NK-92 (cell line): Measurements from ENCODE around the gene ZNF624.
"Not testable (repeated sequence)": the region's sequence is repeated elsewhere in the genome, so short reads cannot be mapped to it uniquely, and the experiment has no call there.

Source experiments
- DNase-seq: peaks from one replicate; lab custom pipeline; 2025; ENCODE audit not compliant: unreplicated experiment; lab: John Stamatoyannopoulos, UW

Gene ZNF624

DNA sequence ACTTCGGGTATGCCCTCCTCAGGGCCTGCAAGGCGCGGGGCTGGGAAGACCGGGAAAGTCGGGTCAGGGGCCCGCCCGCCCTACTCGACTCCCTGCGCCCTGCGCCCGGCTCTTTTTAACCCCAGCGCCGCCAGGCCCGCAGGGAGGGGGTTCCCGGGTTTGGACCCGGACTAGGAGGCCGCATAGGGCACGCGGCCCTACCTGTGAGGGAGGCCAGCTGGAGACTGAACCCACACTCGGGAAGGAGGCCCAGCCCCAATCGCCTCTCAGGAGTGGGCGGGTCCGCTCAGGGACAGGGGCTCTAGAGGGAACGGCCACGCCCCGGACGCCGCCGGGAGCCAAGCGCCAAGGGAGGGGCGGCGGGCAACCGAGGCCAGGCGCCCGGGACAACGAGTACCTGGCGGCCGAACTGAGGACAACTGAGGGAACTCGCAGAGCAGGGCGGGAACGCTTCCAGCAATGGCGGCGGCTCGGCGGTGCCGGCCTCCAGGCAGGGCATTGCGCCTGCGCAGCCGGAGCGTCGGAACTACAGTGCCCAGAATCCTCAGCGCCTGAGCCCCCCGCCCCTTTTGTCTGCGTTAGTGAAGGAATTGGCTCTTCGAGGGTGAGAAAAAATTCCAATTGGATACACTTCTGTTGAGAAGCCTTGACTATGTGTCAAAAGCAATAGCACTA, at the start of gene ZNF624:
ZNF624 (minus strand) TSS at position 484 of the 675 bp plus-strand sequence.
- DNase-seq: no peak

DNA sequence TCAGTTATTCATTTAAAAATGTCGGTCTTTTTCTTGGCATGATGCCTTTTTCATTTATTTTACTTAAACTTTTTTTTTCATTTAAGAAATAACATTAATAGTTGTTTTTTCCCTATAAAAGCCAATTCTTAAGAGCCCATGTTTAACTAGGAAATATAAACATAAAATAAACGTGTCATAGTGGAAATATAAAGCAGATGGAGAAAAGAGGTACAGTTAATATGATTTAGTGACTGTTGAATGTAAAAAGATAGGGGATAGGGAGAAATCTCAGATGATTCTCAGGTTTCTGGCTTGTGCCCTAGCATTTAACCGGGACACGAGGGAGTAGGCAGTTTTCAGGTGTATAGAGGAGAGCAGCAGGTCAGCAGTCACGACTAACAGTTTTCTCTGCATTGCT, 44.0 kb upstream of the ZNF624 start:
- not testable (repeated sequence) for DNase-seq

- DNase-seq: not testable (repeated sequence)
These were observed 36.8 kb upstream of the ZNF624 start for GRCh38 chr17:16690447-16690846.

- DNase-seq: not testable (repeated sequence)
These were observed 36.2 kb upstream of the ZNF624 start, which contains the start of gene CCDC144A for GRCh38 chr17:16689731-16690281. TSS of gene CCDC144A (plus strand) at chr17:16690241. CDS start at chr17:16690401, 160 bp downstream.

DNA sequence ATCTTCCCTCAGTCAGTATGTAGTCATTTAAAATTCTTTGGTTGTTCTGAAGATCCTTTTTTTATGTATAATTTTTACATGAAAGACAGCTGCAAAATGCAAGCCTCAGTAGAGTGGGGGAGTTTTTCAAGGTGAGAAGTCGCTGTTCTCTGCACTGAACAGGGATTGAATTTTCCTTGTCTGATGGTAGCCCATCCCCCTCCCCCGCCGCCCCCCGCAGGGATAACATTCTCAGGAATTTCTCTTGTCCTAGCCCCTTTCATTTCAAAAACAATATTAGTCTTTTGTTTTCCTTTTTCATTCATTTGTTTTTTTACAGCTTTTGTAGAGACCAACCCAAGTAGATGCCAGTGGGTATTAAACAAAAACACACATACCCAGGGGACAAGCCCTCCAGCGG, 33.5 kb upstream of the ZNF624 start:
- not testable (repeated sequence) for DNase-seq

DNA sequence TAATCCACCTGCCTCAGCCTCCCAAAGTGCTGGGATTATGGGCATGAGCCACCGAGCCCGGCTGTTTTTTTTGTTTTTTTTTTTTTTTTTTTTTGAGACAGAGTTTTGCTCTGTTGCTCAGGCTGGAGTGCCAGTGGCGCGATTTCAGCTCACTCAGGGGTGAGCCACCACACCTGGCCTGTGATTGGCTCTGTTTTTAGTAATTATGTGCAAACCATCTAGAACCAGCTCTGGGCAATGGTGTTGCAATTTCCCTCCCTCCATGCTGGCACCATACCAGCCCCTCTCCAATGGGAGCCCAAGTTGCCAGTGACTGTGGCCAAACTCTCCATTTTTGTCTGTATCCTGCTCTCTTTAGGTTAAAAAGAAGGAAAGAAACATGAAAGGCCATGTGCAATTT, 32.4 kb upstream of the ZNF624 start:
- not testable (repeated sequence) for DNase-seq

GRCh38 chr17:16683290-16684138, 29.9 kb upstream of the ZNF624 start:
- not testable (repeated sequence) for DNase-seq

DNA sequence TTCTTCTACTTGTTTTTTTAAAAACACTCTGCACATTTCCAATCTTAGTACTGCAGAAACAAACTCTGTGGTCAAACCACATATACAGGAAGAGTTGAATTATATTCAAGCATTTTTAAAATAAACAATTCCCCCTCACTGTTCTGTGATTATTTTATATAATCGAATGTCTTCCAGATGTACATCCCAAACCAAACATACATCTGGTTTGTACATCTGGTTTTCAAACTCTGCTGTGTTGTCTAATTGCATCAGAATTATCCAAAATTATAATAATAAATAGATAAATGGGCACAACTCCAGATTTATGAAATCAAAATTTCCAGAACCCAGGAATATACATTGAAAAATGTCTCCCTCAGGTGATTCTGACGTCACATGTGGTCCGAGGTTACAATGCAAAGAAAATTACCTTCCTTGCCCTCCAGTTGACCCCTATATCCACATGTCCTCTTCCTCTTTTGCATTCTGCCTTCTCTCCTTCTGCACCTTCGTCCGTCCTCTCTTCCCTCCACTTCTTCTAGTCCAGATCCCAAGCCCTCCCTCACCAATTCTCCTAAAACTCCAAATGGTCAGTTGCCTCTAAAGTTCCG, 23.1 kb upstream of the ZNF624 start:
- no peak for DNase-seq

DNA sequence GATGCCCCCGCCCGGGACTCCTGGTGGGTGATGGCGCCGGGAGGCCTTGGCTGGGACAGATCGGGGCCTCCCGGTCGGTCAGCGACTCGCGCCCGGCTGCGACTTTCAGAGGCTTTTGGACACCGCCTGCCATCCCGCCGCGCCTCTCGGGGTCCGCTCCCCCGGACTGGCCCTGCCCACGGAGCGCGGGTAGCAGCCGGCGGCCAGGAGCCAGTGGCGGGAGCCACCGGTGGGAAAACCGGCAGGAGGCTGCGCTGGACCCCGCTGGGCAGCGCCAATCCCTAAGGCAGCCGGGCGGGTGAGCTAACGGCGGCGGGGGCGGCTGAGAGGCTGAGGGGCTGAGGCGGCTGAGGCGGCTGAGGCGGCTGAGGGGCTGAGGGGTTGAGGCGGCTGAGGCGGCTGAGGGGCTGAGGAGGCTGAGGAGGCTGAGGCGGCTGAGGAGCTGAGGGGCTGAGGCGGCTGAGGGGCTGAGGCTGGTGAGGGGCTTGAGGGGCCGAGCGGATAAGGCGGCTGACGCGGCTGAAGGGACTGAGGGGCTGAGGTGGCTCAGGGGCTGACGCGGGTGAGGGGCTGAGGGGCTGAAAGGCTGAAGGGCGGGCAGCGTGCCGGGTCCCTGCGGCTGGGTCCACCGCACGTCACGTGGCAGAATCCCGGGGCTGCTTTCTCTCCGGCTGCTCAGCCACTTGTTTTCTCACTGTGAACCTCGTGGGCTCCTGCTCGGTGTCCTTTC, 13.4 kb upstream of the ZNF624 start:
- DNase-seq: not testable (repeated sequence)

GRCh38 chr17:16666553-16666906, 12.9 kb upstream of the ZNF624 start:
- DNase-seq: not testable (repeated sequence)

DNA sequence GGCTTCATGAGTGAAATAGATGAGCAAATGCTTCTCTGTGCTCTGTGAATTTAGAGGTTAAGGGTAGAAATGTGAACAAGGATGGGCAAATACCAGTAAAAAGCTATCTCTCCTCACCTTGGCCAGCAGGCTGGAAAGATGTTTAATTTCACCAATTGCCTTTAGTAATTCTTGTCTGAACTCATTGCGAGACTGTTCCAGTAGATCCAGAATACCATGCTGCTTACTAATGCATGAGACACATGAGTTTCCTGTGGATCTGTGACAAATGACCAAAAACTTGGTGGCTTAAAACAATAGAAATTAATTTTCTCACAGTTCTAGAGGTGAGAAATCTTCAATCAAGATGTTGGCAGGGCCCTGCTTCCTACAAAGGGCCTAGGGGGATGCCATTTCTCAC, 9.3 kb upstream of the ZNF624 start:
- no peak for DNase-seq

DNA sequence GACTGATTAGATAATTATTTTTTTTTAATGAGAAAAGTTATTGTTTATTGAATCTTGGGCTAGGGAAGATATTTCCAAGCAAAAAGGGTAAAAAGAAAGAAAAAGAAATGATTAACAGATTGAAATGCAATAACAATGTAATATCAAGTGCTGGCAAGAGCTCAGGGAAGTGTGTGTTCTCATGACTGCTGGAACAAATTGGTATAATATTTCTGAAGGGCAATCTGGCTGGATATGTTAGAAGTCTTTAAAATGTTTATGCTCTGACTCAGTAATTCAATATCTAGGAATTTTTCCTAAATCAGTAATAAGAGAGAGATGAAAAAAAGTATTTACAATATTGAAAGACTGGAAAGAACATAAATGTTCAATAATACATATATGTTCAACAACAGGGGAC, 7.6 kb upstream of the ZNF624 start:
- no peak for DNase-seq

- no peak for DNase-seq
These were observed 743 bp downstream of the ZNF624 start for GRCh38 chr17:16652847-16653366.

DNA sequence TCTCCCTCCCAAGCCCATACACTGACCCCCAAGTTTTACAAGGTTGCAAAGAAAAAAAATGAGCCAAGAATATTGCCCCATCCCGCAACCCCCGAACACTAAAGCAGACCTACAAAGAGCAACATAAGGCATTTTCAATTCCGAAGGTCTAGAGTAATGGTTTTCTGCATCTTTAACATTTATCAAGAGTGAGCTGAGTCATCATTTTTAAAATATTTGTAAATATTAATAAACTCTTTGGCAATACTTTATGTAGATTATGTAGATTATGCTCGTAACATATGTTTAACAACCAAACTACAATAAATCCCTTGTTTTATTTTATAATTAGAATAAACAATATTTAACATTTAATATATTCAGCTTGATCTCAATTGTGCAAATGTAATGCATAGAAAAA, 1.4 kb downstream of the ZNF624 start:
- no peak for DNase-seq

DNA sequence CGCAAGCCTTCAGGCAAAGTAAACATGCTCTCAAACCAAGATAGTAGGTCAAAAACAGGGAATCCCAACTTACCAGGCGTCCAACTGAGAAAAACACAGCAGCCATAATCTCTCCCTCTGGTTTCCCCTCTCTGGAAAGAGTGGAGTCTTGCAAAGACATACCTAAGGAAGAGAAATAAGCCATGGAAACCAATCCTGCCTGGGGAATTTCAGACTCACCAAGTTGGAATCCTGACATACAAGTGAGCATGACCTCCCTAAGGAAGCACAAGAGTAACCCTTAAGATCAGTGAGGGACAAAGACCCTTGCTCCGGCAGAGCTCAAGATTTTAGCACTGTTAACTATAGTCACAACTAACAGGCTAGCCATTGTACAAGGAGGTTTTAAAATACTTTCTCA, 4.1 kb downstream of the ZNF624 start:
- no peak for DNase-seq

DNA sequence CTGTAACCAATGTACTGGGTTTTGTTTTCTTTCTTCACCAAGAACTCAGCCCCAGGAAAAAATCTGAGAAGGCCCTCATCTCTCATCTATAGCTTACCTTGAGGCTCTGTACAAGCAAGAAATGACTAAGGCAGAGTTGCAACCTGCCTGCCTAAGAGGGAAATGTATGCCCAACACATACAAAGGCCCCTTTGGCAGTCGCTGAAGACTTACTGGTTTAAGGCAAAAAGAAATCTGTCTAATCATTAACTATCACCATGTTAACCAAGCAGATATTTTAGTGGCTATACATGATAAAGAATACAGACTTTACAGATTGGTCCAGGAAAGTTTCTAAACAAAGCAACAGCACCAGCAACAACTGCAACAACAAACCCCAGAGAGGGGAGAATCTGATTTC, 14.2 kb downstream of the ZNF624 start:
- DNase-seq: no peak

- no peak for DNase-seq
These were observed 30.4 kb downstream of the ZNF624 start for GRCh38 chr17:16623282-16623681.

GRCh38 chr17:16622540-16623277, 30.9 kb downstream of the ZNF624 start:
- DNase-seq: no peak

GRCh38 chr17:16617481-16618060, 36.1 kb downstream of the ZNF624 start:
- DNase-seq: no peak

DNA sequence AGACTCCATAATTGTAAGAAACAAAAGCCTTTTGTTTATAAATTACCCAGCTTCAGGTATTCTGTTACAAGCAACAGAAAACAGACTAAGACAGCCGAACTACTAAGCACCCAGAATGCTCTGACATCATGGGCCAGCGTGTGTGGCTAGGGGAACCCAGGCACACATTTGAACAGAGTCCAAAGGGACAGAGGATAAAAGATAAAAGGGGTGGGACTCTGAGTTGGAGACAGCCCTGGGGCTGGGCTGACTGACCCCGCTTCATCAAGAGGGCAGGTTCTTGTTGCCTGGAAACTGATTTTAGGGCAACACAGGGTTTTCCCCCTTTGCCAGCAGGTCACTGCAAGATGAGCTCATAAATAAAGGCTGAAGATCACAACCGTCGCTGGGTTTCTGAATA, 54.1 kb downstream of the ZNF624 start:
- no peak for DNase-seq
